HEK293 (cell line): ENCODE results near the gene RHBDD1.

Experiments
- GLIS1 ChIP-seq: fragments of 450-650 bp; formaldehyde crosslinking; IDR thresholded peaks from 2 replicates; pipeline ENCODE4 v1.5.1; 2016; ENCODE audit warnings: missing biosample characterization, missing genetic modification characterization
- PRDM1 ChIP-seq: fragments of 450-650 bp; formaldehyde crosslinking; IDR thresholded peaks from 2 replicates; pipeline ENCODE4; 2016; ENCODE audit warnings: missing biosample characterization, missing genetic modification characterization
- SP3 ChIP-seq: fragments of 450-650 bp; formaldehyde crosslinking; IDR thresholded peaks from 2 replicates; pipeline ENCODE4 v1.5.1; 2016; ENCODE audit warnings: missing biosample characterization, missing genetic modification characterization
- SP7 ChIP-seq: fragments of 450-650 bp; formaldehyde crosslinking; IDR thresholded peaks from 2 replicates; pipeline ENCODE4 v1.5.1; 2016; ENCODE audit warnings: missing biosample characterization, missing genetic modification characterization
- TCF7L2 ChIP-seq: IDR thresholded peaks from 2 replicates; pipeline ENCODE4 v1.6.1; 2011; ENCODE audit warnings: low read depth, mild to moderate bottlenecking, inconsistent platforms, low read length, moderate library complexity, borderline replicate concordance
- ZBTB1 ChIP-seq: fragments of 450-650 bp; formaldehyde crosslinking; IDR thresholded peaks from 2 replicates; pipeline ENCODE4 v1.5.1; 2016; ENCODE audit warnings: missing biosample characterization, missing genetic modification characterization
- ZFP41 ChIP-seq: fragments of 450-650 bp; formaldehyde crosslinking; IDR thresholded peaks from 2 replicates; pipeline ENCODE4 v1.5.1; 2016; ENCODE audit warnings: missing biosample characterization, missing genetic modification characterization, borderline replicate concordance
- ZNF341 ChIP-seq: fragments of 450-650 bp; formaldehyde crosslinking; IDR thresholded peaks from 2 replicates; pipeline ENCODE4; 2016; ENCODE audit warnings: low read depth, missing biosample characterization, missing genetic modification characterization
- ZNF433 ChIP-seq: fragments of 450-650 bp; formaldehyde crosslinking; IDR thresholded peaks from 2 replicates; pipeline ENCODE4 v1.5.1; 2016; ENCODE audit warnings: missing biosample characterization, missing genetic modification characterization, low read depth
- ZNF473 ChIP-seq: fragments of 450-650 bp; formaldehyde crosslinking; IDR thresholded peaks from 2 replicates; pipeline ENCODE4 v1.5.1; 2017; ENCODE audit warnings: missing biosample characterization, missing genetic modification characterization
- ZNF530 ChIP-seq: fragments of 450-650 bp; formaldehyde crosslinking; IDR thresholded peaks from 2 replicates; pipeline ENCODE4 v1.5.1; 2016; ENCODE audit warnings: low read depth, missing biosample characterization, missing genetic modification characterization
- ZNF560 ChIP-seq: fragments of 450-650 bp; formaldehyde crosslinking; IDR thresholded peaks from 2 replicates; pipeline ENCODE4 v1.5.1; 2017; ENCODE audit warnings: missing biosample characterization, missing genetic modification characterization, borderline replicate concordance
- ZNF561 ChIP-seq: fragments of 450-650 bp; IDR thresholded peaks from 2 replicates; pipeline ENCODE4 v1.5.1; 2018; ENCODE audit warnings: missing biosample characterization, missing genetic modification characterization, borderline replicate concordance
- ZNF621 ChIP-seq: fragments of 450-650 bp; formaldehyde crosslinking; IDR thresholded peaks from 2 replicates; pipeline ENCODE4 v1.5.1; 2017; ENCODE audit warnings: missing biosample characterization, missing genetic modification characterization
- ZNF654 ChIP-seq: fragments of 450-650 bp; formaldehyde crosslinking; IDR thresholded peaks from 2 replicates; pipeline ENCODE4 v1.5.1; 2016; ENCODE audit warnings: low read depth, missing biosample characterization, missing genetic modification characterization
- ZNF777 ChIP-seq: fragments of 450-650 bp; formaldehyde crosslinking; IDR thresholded peaks from 2 replicates; pipeline ENCODE4 v1.5.1; 2017; ENCODE audit warnings: missing biosample characterization, missing genetic modification characterization, borderline replicate concordance
- ZSCAN16 ChIP-seq: fragments of 450-650 bp; formaldehyde crosslinking; IDR thresholded peaks from 2 replicates; pipeline ENCODE4 v1.5.1; 2016; ENCODE audit warnings: missing biosample characterization, missing genetic modification characterization
- ZSCAN30 ChIP-seq: fragments of 450-650 bp; IDR thresholded peaks from 2 replicates; pipeline ENCODE4 v1.5.1; 2018; ENCODE audit warnings: missing biosample characterization, mild to moderate bottlenecking, missing genetic modification characterization, moderate library complexity
- TF ChIP-seq, protein P1 (sequence below): fragments of 450-650 bp; formaldehyde crosslinking; IDR thresholded peaks from 2 replicates; pipeline ENCODE4 v1.5.1; 2016; ENCODE audit warnings: missing biosample characterization, missing genetic modification characterization
- TF ChIP-seq, protein P2 (sequence below): sonication (generic); formaldehyde crosslinking; IDR thresholded peaks from 2 replicates; pipeline ENCODE4 v1.8.1; 2022; ENCODE audit warnings: mild to moderate bottlenecking, moderate library complexity, missing genetic modification reagents
- TF ChIP-seq, protein P3 (sequence below): fragments of 450-650 bp; formaldehyde crosslinking; IDR thresholded peaks from 2 replicates; pipeline ENCODE4 v1.5.1; 2016; ENCODE audit warnings: missing biosample characterization, missing genetic modification characterization
- TF ChIP-seq, protein P4 (sequence below): fragments of 450-650 bp; formaldehyde crosslinking; IDR thresholded peaks from 2 replicates; pipeline ENCODE4 v1.5.1; 2017; ENCODE audit warnings: missing biosample characterization, missing genetic modification characterization
- TF ChIP-seq, protein P5 (sequence below): fragments of 450-650 bp; formaldehyde crosslinking; IDR thresholded peaks from 2 replicates; pipeline ENCODE4 v1.5.1; 2016; ENCODE audit warnings: missing biosample characterization, missing genetic modification characterization
- TF ChIP-seq, protein P6 (sequence below): fragments of 450-650 bp; formaldehyde crosslinking; IDR thresholded peaks from 2 replicates; pipeline ENCODE4 v1.5.1; 2016; ENCODE audit warnings: missing biosample characterization, missing genetic modification characterization, borderline replicate concordance
- TF ChIP-seq, protein P7 (sequence below): fragments of 450-650 bp; IDR thresholded peaks from 2 replicates; pipeline ENCODE4 v1.5.1; 2018; ENCODE audit warnings: missing biosample characterization, missing genetic modification characterization

Gene RHBDD1

DNA sequence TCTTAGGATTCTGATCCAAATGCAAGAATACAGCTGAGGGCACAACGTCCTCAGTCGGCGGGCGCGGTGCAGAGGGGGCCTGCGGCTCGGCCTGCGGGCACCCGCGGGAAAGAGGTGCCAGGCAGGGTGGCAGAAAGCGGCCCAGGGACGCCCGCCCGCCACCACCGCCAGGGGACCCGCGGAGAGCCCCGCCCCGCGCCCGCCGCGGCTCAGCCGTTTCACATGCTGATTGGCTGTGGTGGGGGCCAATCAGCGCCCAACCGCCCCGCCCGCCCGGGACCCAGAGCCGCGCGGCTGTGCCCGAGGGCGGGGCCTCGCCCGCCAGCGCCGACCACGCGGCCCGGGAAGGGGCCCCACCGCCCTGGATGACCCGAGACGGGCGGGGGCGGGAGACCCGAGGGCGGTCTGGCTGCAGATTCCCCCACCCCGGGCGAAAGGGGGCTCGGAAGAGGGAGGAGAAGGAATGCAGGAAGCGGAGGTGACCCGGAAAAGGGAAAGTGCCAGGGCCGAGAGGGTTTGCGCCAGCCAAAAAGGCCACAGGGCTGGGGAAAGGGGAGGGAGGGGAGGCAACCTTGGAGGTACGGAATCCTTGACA, 44.3 kb upstream of the RHBDD1 start (continued):
- TF ChIP-seq, protein P1, sequence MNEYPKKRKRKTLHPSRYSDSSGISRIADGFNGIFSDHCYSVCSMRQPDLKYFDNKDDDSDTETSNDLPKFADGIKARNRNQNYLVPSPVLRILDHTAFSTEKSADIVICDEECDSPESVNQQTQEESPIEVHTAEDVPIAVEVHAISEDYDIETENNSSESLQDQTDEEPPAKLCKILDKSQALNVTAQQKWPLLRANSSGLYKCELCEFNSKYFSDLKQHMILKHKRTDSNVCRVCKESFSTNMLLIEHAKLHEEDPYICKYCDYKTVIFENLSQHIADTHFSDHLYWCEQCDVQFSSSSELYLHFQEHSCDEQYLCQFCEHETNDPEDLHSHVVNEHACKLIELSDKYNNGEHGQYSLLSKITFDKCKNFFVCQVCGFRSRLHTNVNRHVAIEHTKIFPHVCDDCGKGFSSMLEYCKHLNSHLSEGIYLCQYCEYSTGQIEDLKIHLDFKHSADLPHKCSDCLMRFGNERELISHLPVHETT (tag by site-specific recombination), result no peak
- TF ChIP-seq ZNF473 (no peak), ZNF777 (no peak), ZNF341 (peak; percentile 74), ZNF530 (tag by site-specific recombination) (no peak), ZSCAN16 (no peak), SP3 (peak; percentile 68), SP7 (peak; percentile 22; the same call in 1 of the 2 replicates), ZNF654 (no peak), ZBTB1 (tag by site-specific recombination) (no peak), ZNF433 (tag by site-specific recombination) (no peak), TCF7L2 (no peak), ZNF561 (tag by site-specific recombination) (0 out of 2 replicates have a peak, but pooled peaks have one; percentile 42), ZFP41 (tag by site-specific recombination) (no peak), ZNF560 (tag by site-specific recombination) (no peak), GLIS1 (no peak), ZNF621 (tag by site-specific recombination) (no peak), ZSCAN30 (tag by site-specific recombination) (peak; percentile 5; the same call in 1 of the 2 replicates), PRDM1 (tag by site-specific recombination) (peak; percentile 95)
- TF ChIP-seq, protein P2, sequence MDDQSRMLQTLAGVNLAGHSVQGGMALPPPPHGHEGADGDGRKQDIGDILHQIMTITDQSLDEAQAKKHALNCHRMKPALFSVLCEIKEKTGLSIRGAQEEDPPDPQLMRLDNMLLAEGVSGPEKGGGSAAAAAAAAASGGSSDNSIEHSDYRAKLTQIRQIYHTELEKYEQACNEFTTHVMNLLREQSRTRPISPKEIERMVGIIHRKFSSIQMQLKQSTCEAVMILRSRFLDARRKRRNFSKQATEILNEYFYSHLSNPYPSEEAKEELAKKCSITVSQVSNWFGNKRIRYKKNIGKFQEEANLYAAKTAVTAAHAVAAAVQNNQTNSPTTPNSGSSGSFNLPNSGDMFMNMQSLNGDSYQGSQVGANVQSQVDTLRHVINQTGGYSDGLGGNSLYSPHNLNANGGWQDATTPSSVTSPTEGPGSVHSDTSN (CRISPR knock-in tag), result 0 out of 2 replicates have a peak, but pooled peaks have one; percentile 67
- TF ChIP-seq, protein P3, sequence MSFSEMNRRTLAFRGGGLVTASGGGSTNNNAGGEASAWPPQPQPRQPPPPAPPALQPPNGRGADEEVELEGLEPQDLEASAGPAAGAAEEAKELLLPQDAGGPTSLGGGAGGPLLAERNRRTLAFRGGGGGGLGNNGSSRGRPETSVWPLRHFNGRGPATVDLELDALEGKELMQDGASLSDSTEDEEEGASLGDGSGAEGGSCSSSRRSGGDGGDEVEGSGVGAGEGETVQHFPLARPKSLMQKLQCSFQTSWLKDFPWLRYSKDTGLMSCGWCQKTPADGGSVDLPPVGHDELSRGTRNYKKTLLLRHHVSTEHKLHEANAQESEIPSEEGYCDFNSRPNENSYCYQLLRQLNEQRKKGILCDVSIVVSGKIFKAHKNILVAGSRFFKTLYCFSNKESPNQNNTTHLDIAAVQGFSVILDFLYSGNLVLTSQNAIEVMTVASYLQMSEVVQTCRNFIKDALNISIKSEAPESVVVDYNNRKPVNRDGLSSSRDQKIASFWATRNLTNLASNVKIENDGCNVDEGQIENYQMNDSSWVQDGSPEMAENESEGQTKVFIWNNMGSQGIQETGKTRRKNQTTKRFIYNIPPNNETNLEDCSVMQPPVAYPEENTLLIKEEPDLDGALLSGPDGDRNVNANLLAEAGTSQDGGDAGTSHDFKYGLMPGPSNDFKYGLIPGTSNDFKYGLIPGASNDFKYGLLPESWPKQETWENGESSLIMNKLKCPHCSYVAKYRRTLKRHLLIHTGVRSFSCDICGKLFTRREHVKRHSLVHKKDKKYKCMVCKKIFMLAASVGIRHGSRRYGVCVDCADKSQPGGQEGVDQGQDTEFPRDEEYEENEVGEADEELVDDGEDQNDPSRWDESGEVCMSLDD, result no peak
- TF ChIP-seq, protein P4, sequence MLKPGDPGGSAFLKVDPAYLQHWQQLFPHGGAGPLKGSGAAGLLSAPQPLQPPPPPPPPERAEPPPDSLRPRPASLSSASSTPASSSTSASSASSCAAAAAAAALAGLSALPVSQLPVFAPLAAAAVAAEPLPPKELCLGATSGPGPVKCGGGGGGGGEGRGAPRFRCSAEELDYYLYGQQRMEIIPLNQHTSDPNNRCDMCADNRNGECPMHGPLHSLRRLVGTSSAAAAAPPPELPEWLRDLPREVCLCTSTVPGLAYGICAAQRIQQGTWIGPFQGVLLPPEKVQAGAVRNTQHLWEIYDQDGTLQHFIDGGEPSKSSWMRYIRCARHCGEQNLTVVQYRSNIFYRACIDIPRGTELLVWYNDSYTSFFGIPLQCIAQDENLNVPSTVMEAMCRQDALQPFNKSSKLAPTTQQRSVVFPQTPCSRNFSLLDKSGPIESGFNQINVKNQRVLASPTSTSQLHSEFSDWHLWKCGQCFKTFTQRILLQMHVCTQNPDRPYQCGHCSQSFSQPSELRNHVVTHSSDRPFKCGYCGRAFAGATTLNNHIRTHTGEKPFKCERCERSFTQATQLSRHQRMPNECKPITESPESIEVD, result no peak
- TF ChIP-seq, protein P5, sequence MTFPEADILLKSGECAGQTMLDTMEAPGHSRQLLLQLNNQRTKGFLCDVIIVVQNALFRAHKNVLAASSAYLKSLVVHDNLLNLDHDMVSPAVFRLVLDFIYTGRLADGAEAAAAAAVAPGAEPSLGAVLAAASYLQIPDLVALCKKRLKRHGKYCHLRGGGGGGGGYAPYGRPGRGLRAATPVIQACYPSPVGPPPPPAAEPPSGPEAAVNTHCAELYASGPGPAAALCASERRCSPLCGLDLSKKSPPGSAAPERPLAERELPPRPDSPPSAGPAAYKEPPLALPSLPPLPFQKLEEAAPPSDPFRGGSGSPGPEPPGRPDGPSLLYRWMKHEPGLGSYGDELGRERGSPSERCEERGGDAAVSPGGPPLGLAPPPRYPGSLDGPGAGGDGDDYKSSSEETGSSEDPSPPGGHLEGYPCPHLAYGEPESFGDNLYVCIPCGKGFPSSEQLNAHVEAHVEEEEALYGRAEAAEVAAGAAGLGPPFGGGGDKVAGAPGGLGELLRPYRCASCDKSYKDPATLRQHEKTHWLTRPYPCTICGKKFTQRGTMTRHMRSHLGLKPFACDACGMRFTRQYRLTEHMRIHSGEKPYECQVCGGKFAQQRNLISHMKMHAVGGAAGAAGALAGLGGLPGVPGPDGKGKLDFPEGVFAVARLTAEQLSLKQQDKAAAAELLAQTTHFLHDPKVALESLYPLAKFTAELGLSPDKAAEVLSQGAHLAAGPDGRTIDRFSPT, result peak; percentile 70
- TF ChIP-seq, protein P6, sequence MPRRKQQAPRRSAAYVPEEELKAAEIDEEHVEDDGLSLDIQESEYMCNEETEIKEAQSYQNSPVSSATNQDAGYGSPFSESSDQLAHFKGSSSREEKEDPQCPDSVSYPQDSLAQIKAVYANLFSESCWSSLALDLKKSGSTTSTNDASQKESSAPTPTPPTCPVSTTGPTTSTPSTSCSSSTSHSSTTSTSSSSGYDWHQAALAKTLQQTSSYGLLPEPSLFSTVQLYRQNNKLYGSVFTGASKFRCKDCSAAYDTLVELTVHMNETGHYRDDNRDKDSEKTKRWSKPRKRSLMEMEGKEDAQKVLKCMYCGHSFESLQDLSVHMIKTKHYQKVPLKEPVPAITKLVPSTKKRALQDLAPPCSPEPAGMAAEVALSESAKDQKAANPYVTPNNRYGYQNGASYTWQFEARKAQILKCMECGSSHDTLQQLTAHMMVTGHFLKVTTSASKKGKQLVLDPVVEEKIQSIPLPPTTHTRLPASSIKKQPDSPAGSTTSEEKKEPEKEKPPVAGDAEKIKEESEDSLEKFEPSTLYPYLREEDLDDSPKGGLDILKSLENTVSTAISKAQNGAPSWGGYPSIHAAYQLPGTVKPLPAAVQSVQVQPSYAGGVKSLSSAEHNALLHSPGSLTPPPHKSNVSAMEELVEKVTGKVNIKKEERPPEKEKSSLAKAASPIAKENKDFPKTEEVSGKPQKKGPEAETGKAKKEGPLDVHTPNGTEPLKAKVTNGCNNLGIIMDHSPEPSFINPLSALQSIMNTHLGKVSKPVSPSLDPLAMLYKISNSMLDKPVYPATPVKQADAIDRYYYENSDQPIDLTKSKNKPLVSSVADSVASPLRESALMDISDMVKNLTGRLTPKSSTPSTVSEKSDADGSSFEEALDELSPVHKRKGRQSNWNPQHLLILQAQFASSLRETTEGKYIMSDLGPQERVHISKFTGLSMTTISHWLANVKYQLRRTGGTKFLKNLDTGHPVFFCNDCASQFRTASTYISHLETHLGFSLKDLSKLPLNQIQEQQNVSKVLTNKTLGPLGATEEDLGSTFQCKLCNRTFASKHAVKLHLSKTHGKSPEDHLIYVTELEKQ (tag by site-specific recombination), result no peak
- TF ChIP-seq, protein P7, sequence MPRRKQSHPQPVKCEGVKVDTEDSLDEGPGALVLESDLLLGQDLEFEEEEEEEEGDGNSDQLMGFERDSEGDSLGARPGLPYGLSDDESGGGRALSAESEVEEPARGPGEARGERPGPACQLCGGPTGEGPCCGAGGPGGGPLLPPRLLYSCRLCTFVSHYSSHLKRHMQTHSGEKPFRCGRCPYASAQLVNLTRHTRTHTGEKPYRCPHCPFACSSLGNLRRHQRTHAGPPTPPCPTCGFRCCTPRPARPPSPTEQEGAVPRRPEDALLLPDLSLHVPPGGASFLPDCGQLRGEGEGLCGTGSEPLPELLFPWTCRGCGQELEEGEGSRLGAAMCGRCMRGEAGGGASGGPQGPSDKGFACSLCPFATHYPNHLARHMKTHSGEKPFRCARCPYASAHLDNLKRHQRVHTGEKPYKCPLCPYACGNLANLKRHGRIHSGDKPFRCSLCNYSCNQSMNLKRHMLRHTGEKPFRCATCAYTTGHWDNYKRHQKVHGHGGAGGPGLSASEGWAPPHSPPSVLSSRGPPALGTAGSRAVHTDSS, result no peak
